Loucy (cell line): ENCODE measurements around the gene NPY.
"Not testable (repeated sequence)": the region's sequence is repeated elsewhere in the genome, so short reads cannot be mapped to it uniquely, and the experiment has no call there.

ENCODE experiments used
- H2AFZ ChIP-seq: fragments of 200-600 bp; sonication (generic); 2 replicates; pipeline ENCODE4 v1.6.0; 2016; ENCODE audit warnings: antibody characterized with exemption, mild to moderate bottlenecking, low read length, moderate library complexity
- H3F3A ChIP-seq: fragments of 200-600 bp; 2 replicates; pipeline ENCODE4 v1.6.0; 2016; ENCODE audit warnings: antibody characterized with exemption, low read depth, mild to moderate bottlenecking
- H3K27me3 ChIP-seq: fragments of 200-600 bp; sonication (generic); 2 replicates; pipeline ENCODE4 v1.6.1; 2014; ENCODE audit warnings: low read length, mild to moderate bottlenecking; ENCODE audit not compliant: insufficient read depth, poor library complexity, severe bottlenecking
- H3K36me3 ChIP-seq: fragments of 200-600 bp; sonication (generic); 2 replicates; pipeline ENCODE4 v1.6.1; 2016; ENCODE audit warnings: low read length; ENCODE audit not compliant: insufficient read depth
- H3K4me1 ChIP-seq: fragments of 200-600 bp; sonication (generic); 2 replicates; pipeline ENCODE4 v1.5.1; 2014; ENCODE audit warnings: low read length, mild to moderate bottlenecking; ENCODE audit not compliant: insufficient read depth, poor library complexity, severe bottlenecking
- H3K4me2 ChIP-seq: fragments of 200-600 bp; sonication (generic); 2 replicates; pipeline ENCODE4 v1.6.0; 2014; ENCODE audit warnings: antibody characterized with exemption, low read length, low read depth, mild to moderate bottlenecking; ENCODE audit not compliant: poor library complexity, severe bottlenecking
- H3K4me3 ChIP-seq: fragments of 200-600 bp; sonication (generic); 2 replicates; pipeline ENCODE4 v1.5.1; 2014; ENCODE audit warnings: low read length, mild to moderate bottlenecking, mixed read lengths; ENCODE audit not compliant: poor library complexity, severe bottlenecking
- H3K79me2 ChIP-seq: fragments of 200-600 bp; sonication (generic); 2 replicates; pipeline ENCODE4 v1.6.1; 2014; ENCODE audit warnings: low read length; ENCODE audit not compliant: insufficient read depth
- H3K9ac ChIP-seq: fragments of 200-600 bp; sonication (generic); 2 replicates; pipeline ENCODE4 v1.6.0; 2014; ENCODE audit warnings: mild to moderate bottlenecking, low read depth, low read length, moderate library complexity; ENCODE audit not compliant: poor library complexity, severe bottlenecking
- H3K9me2 ChIP-seq: fragments of 200-600 bp; sonication (generic); replicated peaks from 2 replicates; pipeline ENCODE4 v1.6.1; 2016; ENCODE audit warnings: low read depth, low read length, mixed read lengths
- H3K9me3 ChIP-seq: fragments of 200-600 bp; sonication (generic); 2 replicates; pipeline ENCODE4 v1.6.1; 2014; ENCODE audit warnings: mild to moderate bottlenecking, antibody characterized with exemption, low read length, low read depth; ENCODE audit not compliant: insufficient read depth
- H4K20me1 ChIP-seq: fragments of 200-600 bp; sonication (generic); 2 replicates; pipeline ENCODE4 v1.6.0; 2014; ENCODE audit warnings: antibody characterized with exemption, low read length, mild to moderate bottlenecking; ENCODE audit not compliant: insufficient read depth, poor library complexity, severe bottlenecking
- EZH2phosphoT487 ChIP-seq: fragments of 200-600 bp; IDR thresholded peaks from 2 replicates; pipeline ENCODE4 v1.6.1; 2018; ENCODE audit warnings: antibody characterized with exemption, mild to moderate bottlenecking, moderate library complexity, borderline replicate concordance
- TF ChIP-seq, protein P1 (sequence below): fragments of 200-600 bp; sonication (generic); conservative IDR thresholded peaks from 2 replicates; pipeline ENCODE4 v1.5.1; 2014; ENCODE audit warnings: mild to moderate bottlenecking, antibody characterized with exemption, low read length

NPY gene

GRCh38 chr7:24251568-24251967 lies 32.4 kb upstream of the NPY start:
- H3K4me3 ChIP-seq, result no peak overlapping the region
- no peaks in the 10 kb centered on the region for H3K9me2 ChIP-seq
- no peak overlapping the region for H2AFZ ChIP-seq
- no peak overlapping the region for H3K4me2 ChIP-seq
- no peaks in the 10 kb centered on the region for H4K20me1 ChIP-seq
- H3F3A ChIP-seq, result no peaks in the 10 kb centered on the region
- H3K27me3 ChIP-seq, result no peaks in the 10 kb centered on the region
- no peaks in the 10 kb centered on the region for H3K79me2 ChIP-seq
- no peaks in the 10 kb centered on the region for H3K36me3 ChIP-seq
- peaks cover 5% of the 10 kb centered on the region for H3K4me1 ChIP-seq
- H3K9me3 ChIP-seq, result peaks cover 8% of the 10 kb centered on the region; the same call in 1 of the 2 replicates
- TF ChIP-seq, protein P1, sequence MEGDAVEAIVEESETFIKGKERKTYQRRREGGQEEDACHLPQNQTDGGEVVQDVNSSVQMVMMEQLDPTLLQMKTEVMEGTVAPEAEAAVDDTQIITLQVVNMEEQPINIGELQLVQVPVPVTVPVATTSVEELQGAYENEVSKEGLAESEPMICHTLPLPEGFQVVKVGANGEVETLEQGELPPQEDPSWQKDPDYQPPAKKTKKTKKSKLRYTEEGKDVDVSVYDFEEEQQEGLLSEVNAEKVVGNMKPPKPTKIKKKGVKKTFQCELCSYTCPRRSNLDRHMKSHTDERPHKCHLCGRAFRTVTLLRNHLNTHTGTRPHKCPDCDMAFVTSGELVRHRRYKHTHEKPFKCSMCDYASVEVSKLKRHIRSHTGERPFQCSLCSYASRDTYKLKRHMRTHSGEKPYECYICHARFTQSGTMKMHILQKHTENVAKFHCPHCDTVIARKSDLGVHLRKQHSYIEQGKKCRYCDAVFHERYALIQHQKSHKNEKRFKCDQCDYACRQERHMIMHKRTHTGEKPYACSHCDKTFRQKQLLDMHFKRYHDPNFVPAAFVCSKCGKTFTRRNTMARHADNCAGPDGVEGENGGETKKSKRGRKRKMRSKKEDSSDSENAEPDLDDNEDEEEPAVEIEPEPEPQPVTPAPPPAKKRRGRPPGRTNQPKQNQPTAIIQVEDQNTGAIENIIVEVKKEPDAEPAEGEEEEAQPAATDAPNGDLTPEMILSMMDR, result no peak
- no peak for TF ChIP-seq EZH2phosphoT487
- no peak overlapping the region for H3K9ac ChIP-seq

GRCh38 chr7:24255139-24255538 lies 28.9 kb upstream of the NPY start:
- H3K4me2 ChIP-seq, result no peak overlapping the region
- TF ChIP-seq, protein P1, result no peak
- no peak for TF ChIP-seq EZH2phosphoT487

DNA sequence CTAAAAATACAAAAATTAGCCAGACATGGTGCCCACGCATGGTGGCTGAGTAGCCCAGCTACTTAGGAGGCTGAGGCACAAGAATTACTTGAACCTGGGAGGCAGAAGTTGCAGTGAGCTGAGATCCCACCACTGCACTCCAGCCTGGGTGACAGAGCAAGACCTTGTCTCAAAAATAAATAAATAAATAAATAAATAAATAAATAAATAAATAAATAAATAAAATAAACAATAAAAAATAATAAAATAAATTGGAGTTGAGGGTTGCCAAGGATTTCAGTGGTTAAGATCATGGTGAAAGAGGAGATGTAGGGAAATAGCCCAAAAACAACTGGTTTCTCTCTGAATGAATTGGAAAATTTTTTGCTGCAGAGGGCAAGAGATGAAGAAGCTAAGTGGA lies 25.7 kb upstream of the NPY start:
- not testable (repeated sequence) for H3K4me2 ChIP-seq, H3K27me3 ChIP-seq, H3K36me3 ChIP-seq, H3K9ac ChIP-seq, H3K9me3 ChIP-seq, H3K4me1 ChIP-seq, H2AFZ ChIP-seq, H4K20me1 ChIP-seq, H3K4me3 ChIP-seq, H3K79me2 ChIP-seq, H3F3A ChIP-seq, H3K9me2 ChIP-seq

More at GRCh38 chr7:24255139-24255538, 28.9 kb upstream of the NPY start:
- Histone ChIP-seq H3K9ac (no peak overlapping the region), H2AFZ (no peak overlapping the region), H3K79me2 (no peaks in the 10 kb centered on the region), H3K4me1 (peaks cover 5% of the 10 kb centered on the region), H3K9me2 (no peaks in the 10 kb centered on the region), H4K20me1 (no peaks in the 10 kb centered on the region), H3K9me3 (peaks cover 8% of the 10 kb centered on the region; the same call in 1 of the 2 replicates), H3K4me3 (no peak overlapping the region), H3F3A (no peaks in the 10 kb centered on the region), H3K36me3 (no peaks in the 10 kb centered on the region), H3K27me3 (no peaks in the 10 kb centered on the region)

DNA sequence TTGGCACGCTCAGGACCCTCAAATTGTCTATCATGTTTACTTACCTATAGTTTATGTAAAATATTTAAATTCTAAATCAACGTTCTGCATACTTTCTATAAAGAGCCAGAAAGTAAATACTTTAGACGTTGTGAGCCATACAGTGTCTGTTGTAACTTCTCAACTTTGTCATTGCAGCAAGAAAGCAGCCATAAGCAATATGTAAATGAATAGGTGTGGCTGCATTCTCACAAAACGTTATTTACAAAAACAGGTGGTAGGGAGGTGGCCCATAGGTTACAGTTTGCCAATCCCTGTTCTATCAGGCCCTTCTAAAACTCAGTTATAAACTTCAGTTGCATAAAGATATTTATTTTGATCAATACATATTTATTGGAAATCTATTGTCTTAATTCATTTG lies 12.1 kb upstream of the NPY start:
- TF ChIP-seq, protein P1, result no peak
- H3K79me2 ChIP-seq, result no peaks in the 10 kb centered on the region
- no peaks in the 10 kb centered on the region for H3F3A ChIP-seq
- no peak overlapping the region for H2AFZ ChIP-seq
- H3K9me3 ChIP-seq, result no peaks in the 10 kb centered on the region
- H3K4me2 ChIP-seq, result no peak overlapping the region
- H3K4me1 ChIP-seq, result no peaks in the 10 kb centered on the region
- no peaks in the 10 kb centered on the region for H4K20me1 ChIP-seq
- no peak overlapping the region for H3K4me3 ChIP-seq
- H3K9me2 ChIP-seq, result no peaks in the 10 kb centered on the region
- H3K36me3 ChIP-seq, result no peaks in the 10 kb centered on the region
- no peak overlapping the region for H3K9ac ChIP-seq
- H3K27me3 ChIP-seq, result no peaks in the 10 kb centered on the region
